HFF-Myc (cell line): ENCODE measurements around the gene CLEC2A.

ENCODE experiments used
- DNase-seq: peaks from one replicate; pipeline ENCODE4 v3.0.0-alpha.2; 2011; ENCODE audit warnings: low read depth; ENCODE audit errors: extremely low read depth
- H3K4me3 ChIP-seq: replicated peaks from 2 replicates; pipeline ENCODE4 v1.5.1; 2011; ENCODE audit warnings: low read depth, mild to moderate bottlenecking, control low read depth, low read length
- CTCF ChIP-seq: IDR thresholded peaks from 2 replicates; pipeline ENCODE4 v1.5.1; 2012; ENCODE audit warnings: mild to moderate bottlenecking, low read depth, low read length, control low read depth; ENCODE audit errors: missing control alignments

Gene CLEC2A

GRCh38 chr12:9866860-9867269, 65.3 kb downstream of the CLEC2A start:
- DNase-seq, result no peak
- no peak for TF ChIP-seq CTCF
- no peak overlapping the region for H3K4me3 ChIP-seq

GRCh38 chr12:9864913-9865675, 67.1 kb downstream of the CLEC2A start:
- H3K4me3 ChIP-seq, result no peak overlapping the region
- no peak for DNase-seq
- no peak for TF ChIP-seq CTCF
